Endothelial cell (in vitro differentiated cells): ENCODE data around the gene APOL5. TPM values are rescaled to one million over a fixed set of nuclear protein-coding genes. Genes with fewer than 3 reads are reported as not detected.

ENCODE experiments used
- DNase-seq: peaks from one replicate; pipeline ENCODE4 v3.0.0; 2021; ENCODE audit warnings: low spot score
- H3K27ac Mint-ChIP-seq: one replicate; pipeline ENCODE4 v1.8.0; 2021; ENCODE audit warnings: mixed read lengths, inconsistent platforms; ENCODE audit not compliant: unreplicated experiment
- H3K27me3 Mint-ChIP-seq: one replicate; pipeline ENCODE4 v1.8.0; 2021; ENCODE audit warnings: mild to moderate bottlenecking, moderate library complexity, mixed read lengths, inconsistent platforms; ENCODE audit not compliant: unreplicated experiment
- H3K36me3 Mint-ChIP-seq: one replicate; pipeline ENCODE4 v1.8.0; 2021; ENCODE audit warnings: mild to moderate bottlenecking, low read depth, mixed read lengths, inconsistent platforms; ENCODE audit not compliant: unreplicated experiment
- H3K4me1 Mint-ChIP-seq: one replicate; pipeline ENCODE4 v1.8.0; 2021; ENCODE audit warnings: mild to moderate bottlenecking, mixed read lengths, inconsistent platforms; ENCODE audit not compliant: unreplicated experiment
- H3K4me3 Mint-ChIP-seq: one replicate; pipeline ENCODE4 v1.8.0; 2021; ENCODE audit warnings: mild to moderate bottlenecking, mixed read lengths, inconsistent platforms; ENCODE audit not compliant: unreplicated experiment
- H3K9me3 Mint-ChIP-seq: one replicate; pipeline ENCODE4 v1.8.0; 2021; ENCODE audit warnings: mixed read lengths, inconsistent platforms; ENCODE audit not compliant: unreplicated experiment
- CTCF ChIP-seq: fragments of 200-600 bp; sonication (generic); IDR thresholded peaks from one replicate; pipeline ENCODE4 v1.5.0; 2021; ENCODE audit warnings: antibody characterized with exemption; ENCODE audit not compliant: unreplicated experiment
- total RNA-seq: library from RNA; stranded (reverse); fragmentation: NEBNext Ultra II Directional; extraction: Animal tissue kit (Norgen Biotek cat#: 25700); gene quantifications from one replicate; pipeline ENCODE4 v1.2.1, GENCODE V29; 2021; ENCODE audit not compliant: unreplicated experiment

The APOL5 gene
- total RNA-seq, 1 donor from 2014 or later: not detected

GRCh38 chr22:35752863-35753189 lies 35.2 kb downstream of the APOL5 start:
- Mint-ChIP-seq H3K27ac (peak overlapping the region; percentile 91), H3K4me1 (peaks cover 48% of the 10 kb centered on the region), H3K9me3 (no peaks in the 10 kb centered on the region), H3K27me3 (peaks cover 3% of the 10 kb centered on the region), H3K36me3 (peaks cover 16% of the 10 kb centered on the region), H3K4me3 (peak overlapping the region; percentile 67)
- no peak for TF ChIP-seq CTCF
- DNase-seq: no peak

- peaks cover 3% of the 10 kb centered on the region for H3K27me3 Mint-ChIP-seq
- no peak overlapping the region for H3K27ac Mint-ChIP-seq
- H3K9me3 Mint-ChIP-seq: no peaks in the 10 kb centered on the region
- no peak for DNase-seq
- H3K36me3 Mint-ChIP-seq: peaks cover 26% of the 10 kb centered on the region
- TF ChIP-seq CTCF: no peak
- H3K4me1 Mint-ChIP-seq: peaks cover 38% of the 10 kb centered on the region
- peak overlapping the region; percentile 13 for H3K4me3 Mint-ChIP-seq
Observed at GRCh38 chr22:35754761-35755160, 37.1 kb downstream of the APOL5 start.

- no peaks in the 10 kb centered on the region for H3K9me3 Mint-ChIP-seq
- no peak overlapping the region for H3K27ac Mint-ChIP-seq
- peak overlapping the region; percentile 34 for H3K4me3 Mint-ChIP-seq
- H3K27me3 Mint-ChIP-seq: peaks cover 3% of the 10 kb centered on the region
- DNase-seq: no peak
- no peak for TF ChIP-seq CTCF
- peaks cover 31% of the 10 kb centered on the region for H3K4me1 Mint-ChIP-seq
- H3K36me3 Mint-ChIP-seq: peaks cover 26% of the 10 kb centered on the region
Observed at GRCh38 chr22:35756722-35757121, 39.0 kb downstream of the APOL5 start.

- H3K27me3 Mint-ChIP-seq: no peaks in the 10 kb centered on the region
- H3K4me3 Mint-ChIP-seq: no peak overlapping the region
- H3K27ac Mint-ChIP-seq: no peak overlapping the region
- H3K36me3 Mint-ChIP-seq: peaks cover 23% of the 10 kb centered on the region
- TF ChIP-seq CTCF: no peak
- H3K4me1 Mint-ChIP-seq: peaks cover 15% of the 10 kb centered on the region
- DNase-seq: no peak
- no peaks in the 10 kb centered on the region for H3K9me3 Mint-ChIP-seq
Observed at GRCh38 chr22:35758394-35758793, 40.7 kb downstream of the APOL5 start.

- peaks cover 25% of the 10 kb centered on the region for H3K4me1 Mint-ChIP-seq
Observed at GRCh38 chr22:35761037-35761436, 43.4 kb downstream of the APOL5 start.

More at GRCh38 chr22:35761037-35761436, 43.4 kb downstream of the APOL5 start:
- H3K36me3 Mint-ChIP-seq: peaks cover 29% of the 10 kb centered on the region
- no peak overlapping the region for H3K4me3 Mint-ChIP-seq
- no peaks in the 10 kb centered on the region for H3K9me3 Mint-ChIP-seq
- H3K27ac Mint-ChIP-seq: no peak overlapping the region
- peaks cover 2% of the 10 kb centered on the region for H3K27me3 Mint-ChIP-seq
- no peak for TF ChIP-seq CTCF
- no peak for DNase-seq
